Esophagus muscularis mucosa (tissue), 4 donors: ENCODE measurements around the gene SETD2. TPM values are rescaled to one million over a fixed set of nuclear protein-coding genes. Genes with fewer than 3 reads are reported as not detected.

ENCODE experiments used
- DNase-seq: peaks from one replicate; pipeline ENCODE4 v3.0.0-alpha.2; 2017; ENCODE audit errors: extremely low spot score
- H3K27ac ChIP-seq, 4 donors: fragments of 200-600 bp; sonication (generic); replicated peaks in 1 of 4; 1 replicate in 3 of 4; 2 replicates in 1 of 4; pipeline ENCODE4 v1.5.1; 2016 to 2019; ENCODE audit warnings: mild to moderate bottlenecking in 1 of 4
- H3K27me3 ChIP-seq, 4 donors: fragments of 200-600 bp; sonication (generic); one replicate each; pipeline versions ENCODE4 v1.5.1 to v1.6.0; 2016 to 2019
- H3K36me3 ChIP-seq, 4 donors: fragments of 200-600 bp; sonication (generic); one replicate each; pipeline ENCODE4 v1.5.1; 2016 to 2019
- H3K4me1 ChIP-seq, 4 donors: fragments of 200-600 bp; sonication (generic); one replicate each; pipeline ENCODE4 v1.5.1; 2016 to 2019
- H3K4me3 ChIP-seq, 4 donors: fragments of 200-600 bp; sonication (generic); 1 replicate in 2 of 4; 2 replicates in 2 of 4; pipeline ENCODE4 v1.5.1; 2016 to 2019; ENCODE audit warnings: mild to moderate bottlenecking in 4 of 4, moderate library complexity in 1 of 4
- H3K9me3 ChIP-seq, 4 donors: fragments of 200-600 bp; sonication (generic); 1 replicate in 3 of 4; 2 replicates in 1 of 4; pipeline ENCODE4 v1.5.1; 2016 to 2019
- EP300 ChIP-seq: sonication (generic); formaldehyde crosslinking; IDR thresholded peaks from one replicate; pipeline ENCODE4 v1.6.1; 2017; ENCODE audit warnings: antibody characterized with exemption
- POLR2A ChIP-seq: fragments of 450-650 bp; IDR thresholded peaks from one replicate; pipeline ENCODE4 v1.6.1; 2017; ENCODE audit warnings: antibody characterized with exemption, moderate library complexity, mild to moderate bottlenecking, low read depth
- POLR2AphosphoS5 ChIP-seq, 2 donors: sonication (generic); formaldehyde crosslinking; IDR thresholded peaks; one replicate each; pipeline ENCODE4 v1.6.1; 2017; ENCODE audit warnings: antibody characterized with exemption in 2 of 2
- WGBS: methylation state at CpG from one replicate; pipeline ENCODE4 v1.1.5; 2018; 5-methylcytosine and 5-hydroxymethylcytosine counted together
- intact Hi-C: fragments of 100-400 bp; cut with DNase I; formaldehyde crosslinking; loops from one replicate; pipeline ENCODE4 v1.15.1; 2023
- total RNA-seq, 4 donors: library from RNA; depleted of rRNA; stranded (reverse); fragments of >200 nt; gene quantifications; one replicate each; pipeline versions ENCODE4 v1.1.0 to v1.2.1, GENCODE V29; 2016
- TF ChIP-seq, protein P1 (sequence below), 3 experiments: fragments of 200-600 bp in 2 of 3; fragments of 450-650 bp in 1 of 3; sonication (generic) in 2 of 3; IDR thresholded peaks; one replicate each; pipeline ENCODE4 v1.5.1; 2017 to 2019; ENCODE audit warnings: antibody characterized with exemption in 3 of 3, mild to moderate bottlenecking in 2 of 3, moderate library complexity in 1 of 3

SETD2 gene
- total RNA-seq, 4 donors from 2014 or later = 52.2 to 66.4 (median 56.8) TPM

DNA sequence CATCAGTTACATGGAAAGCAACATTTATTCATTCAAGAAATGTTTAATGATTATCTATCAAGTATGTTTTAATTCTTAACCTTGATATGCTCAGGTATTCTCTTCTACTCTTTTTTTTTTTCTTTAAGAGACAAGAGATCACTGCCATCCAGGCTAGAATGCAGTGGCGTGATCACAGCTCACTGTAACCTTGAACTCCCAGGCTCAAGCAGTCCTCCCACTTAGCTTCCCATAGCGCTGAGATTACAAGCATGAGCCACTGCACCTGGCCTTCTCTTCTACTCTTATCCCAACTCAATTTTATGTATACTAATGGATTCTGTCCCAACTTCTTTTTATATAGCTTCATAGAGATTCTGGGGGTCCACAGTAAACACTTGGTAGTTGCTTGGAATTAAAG, 50.9 kb downstream of the SETD2 start:
- Histone ChIP-seq H3K4me1 (peaks cover 0 to 8% (median 0%) of the 10 kb centered on the region in 4 donors), H3K4me3 (no peak overlapping the region), H3K9me3 (no peaks in the 10 kb centered on the region), H3K27ac (no peak overlapping the region), H3K27me3 (no peaks in the 10 kb centered on the region), H3K36me3 (peaks cover 27 to 66% (median 45%) of the 10 kb centered on the region in 4 donors)
- intact Hi-C loops = no loop called here
- WGBS = 98% methylated on average over 2 of the region's 2 CpGs
- no peak for TF ChIP-seq POLR2AphosphoS5 (IDR thresholded peaks at IDR 0.05)
- DNase-seq = no peak

DNA sequence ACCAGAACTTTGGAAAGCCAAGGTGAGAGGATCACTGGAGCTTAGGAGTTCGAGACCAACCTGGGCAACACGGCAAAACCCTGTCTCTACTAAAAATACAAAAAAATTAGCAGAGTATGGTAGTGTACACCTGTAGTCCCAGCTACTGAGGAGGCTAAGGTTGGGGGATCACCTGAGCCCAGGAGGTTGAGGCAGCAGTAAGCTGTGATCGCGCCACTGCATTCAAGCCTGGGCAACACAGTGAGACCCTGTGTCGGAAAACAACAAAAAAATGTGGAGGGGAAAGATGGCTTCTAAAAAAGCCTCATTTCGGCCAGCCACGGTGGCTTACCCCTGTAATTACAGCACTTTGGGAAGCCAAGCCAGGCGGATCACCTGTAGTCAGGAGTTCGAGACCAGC, 54.5 kb downstream of the SETD2 start:
- Histone ChIP-seq H3K4me3 (no peak overlapping the region), H3K36me3 (peaks cover 27 to 56% (median 44%) of the 10 kb centered on the region in 4 donors), H3K4me1 (peaks cover 0 to 8% (median 0%) of the 10 kb centered on the region in 4 donors), H3K27me3 (no peaks in the 10 kb centered on the region), H3K27ac (no peak overlapping the region), H3K9me3 (no peaks in the 10 kb centered on the region)
- no peak for DNase-seq
- 97% methylated on average over 9 of the region's 9 CpGs for whole genome bisulfite sequencing
- intact Hi-C loops = no loop called here
- TF ChIP-seq, protein P1, sequence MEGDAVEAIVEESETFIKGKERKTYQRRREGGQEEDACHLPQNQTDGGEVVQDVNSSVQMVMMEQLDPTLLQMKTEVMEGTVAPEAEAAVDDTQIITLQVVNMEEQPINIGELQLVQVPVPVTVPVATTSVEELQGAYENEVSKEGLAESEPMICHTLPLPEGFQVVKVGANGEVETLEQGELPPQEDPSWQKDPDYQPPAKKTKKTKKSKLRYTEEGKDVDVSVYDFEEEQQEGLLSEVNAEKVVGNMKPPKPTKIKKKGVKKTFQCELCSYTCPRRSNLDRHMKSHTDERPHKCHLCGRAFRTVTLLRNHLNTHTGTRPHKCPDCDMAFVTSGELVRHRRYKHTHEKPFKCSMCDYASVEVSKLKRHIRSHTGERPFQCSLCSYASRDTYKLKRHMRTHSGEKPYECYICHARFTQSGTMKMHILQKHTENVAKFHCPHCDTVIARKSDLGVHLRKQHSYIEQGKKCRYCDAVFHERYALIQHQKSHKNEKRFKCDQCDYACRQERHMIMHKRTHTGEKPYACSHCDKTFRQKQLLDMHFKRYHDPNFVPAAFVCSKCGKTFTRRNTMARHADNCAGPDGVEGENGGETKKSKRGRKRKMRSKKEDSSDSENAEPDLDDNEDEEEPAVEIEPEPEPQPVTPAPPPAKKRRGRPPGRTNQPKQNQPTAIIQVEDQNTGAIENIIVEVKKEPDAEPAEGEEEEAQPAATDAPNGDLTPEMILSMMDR (IDR thresholded peaks at IDR 0.05) = no peak
- TF ChIP-seq POLR2A (no peak), POLR2AphosphoS5 (IDR thresholded peaks at IDR 0.05) (no peak), EP300 (no peak)

DNA sequence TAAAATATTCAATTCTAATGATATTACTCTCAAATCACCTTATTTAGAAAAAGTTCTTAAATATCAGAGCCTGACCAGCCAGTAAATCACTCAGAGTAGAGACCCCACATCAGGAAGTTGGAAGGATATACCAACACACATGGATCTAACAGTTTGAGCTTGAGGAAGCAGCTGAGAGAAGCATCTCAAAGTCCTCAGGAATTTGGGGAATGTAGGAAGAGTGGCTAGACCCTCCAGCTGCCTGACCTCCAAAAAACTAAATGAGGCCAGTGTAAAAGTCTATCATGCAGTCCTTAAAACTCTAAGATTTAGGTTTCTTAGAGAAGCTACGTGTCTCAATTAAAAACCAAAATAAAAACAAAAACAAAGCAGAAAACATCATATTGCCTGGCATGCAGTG, 55.4 kb downstream of the SETD2 start:
- no peak for DNase-seq
- no peaks in the 10 kb centered on the region for H3K27me3 ChIP-seq
- peaks cover 24 to 47% (median 43%) of the 10 kb centered on the region in 4 donors for H3K36me3 ChIP-seq
- no peak overlapping the region for H3K27ac ChIP-seq
- intact Hi-C loops = no loop called here
- no peaks in the 10 kb centered on the region for H3K9me3 ChIP-seq
- H3K4me1 ChIP-seq = peaks cover 0 to 8% (median 0%) of the 10 kb centered on the region in 4 donors
- TF ChIP-seq, protein P1 (IDR thresholded peaks at IDR 0.05) = no peak
- no peak for TF ChIP-seq EP300
- no peak for TF ChIP-seq POLR2AphosphoS5 (IDR thresholded peaks at IDR 0.05)
- TF ChIP-seq POLR2A = no peak
- H3K4me3 ChIP-seq = no peak overlapping the region
- WGBS = 88% methylated on average over 1 of the region's 1 CpG

- intact Hi-C loops = no loop called here
Measured at GRCh38 chr3:47104259-47104658, 59.7 kb downstream of the SETD2 start.

DNA sequence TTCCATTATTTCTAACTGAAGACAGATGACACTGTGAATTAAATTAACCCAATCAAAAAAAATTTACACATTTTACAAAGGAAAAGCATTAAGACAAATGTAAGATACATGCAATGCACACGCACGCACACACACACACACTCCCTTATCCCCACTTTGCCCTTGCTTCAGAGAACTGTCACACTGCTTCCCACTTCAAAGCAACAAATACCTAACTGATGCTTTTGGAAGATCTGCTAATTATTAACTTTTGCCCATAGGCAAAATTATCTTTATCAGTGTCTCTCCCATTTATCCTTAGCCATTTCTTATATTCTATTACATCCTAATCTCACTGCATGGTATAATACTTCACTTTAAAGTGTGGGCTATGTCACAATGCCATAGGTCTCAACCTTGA, 60.3 kb downstream of the SETD2 start:
- Histone ChIP-seq H3K4me1 (peaks cover 0 to 4% (median 0%) of the 10 kb centered on the region in 4 donors), H3K27me3 (no peaks in the 10 kb centered on the region), H3K27ac (no peak overlapping the region), H3K4me3 (no peak overlapping the region), H3K36me3 (peaks cover 9 to 57% (median 41%) of the 10 kb centered on the region in 4 donors), H3K9me3 (no peaks in the 10 kb centered on the region)
- intact Hi-C loops = no loop called here
- no peak for DNase-seq
- TF ChIP-seq, protein P1 (IDR thresholded peaks at IDR 0.05) = no peak
- no peak for TF ChIP-seq POLR2AphosphoS5 (IDR thresholded peaks at IDR 0.05)
- TF ChIP-seq EP300 = no peak
- TF ChIP-seq POLR2A = no peak
- 78% methylated on average over 2 of the region's 2 CpGs for WGBS

More at GRCh38 chr3:47104259-47104658, 59.7 kb downstream of the SETD2 start:
- peaks cover 9 to 51% (median 40%) of the 10 kb centered on the region in 4 donors for H3K36me3 ChIP-seq
- no peak overlapping the region for H3K27ac ChIP-seq
- TF ChIP-seq, protein P1 (IDR thresholded peaks at IDR 0.05) = no peak
- no peak for TF ChIP-seq EP300
- peaks cover 0 to 8% (median 0%) of the 10 kb centered on the region in 4 donors for H3K4me1 ChIP-seq
- H3K27me3 ChIP-seq = no peaks in the 10 kb centered on the region
- DNase-seq = no peak
- H3K4me3 ChIP-seq = no peak overlapping the region
- H3K9me3 ChIP-seq = no peaks in the 10 kb centered on the region
